DMS114 treated with DMSO at 0.1 percent for 48 hours (cell line): Measurements from ENCODE around the gene L1CAM.

Source experiments
- DNase-seq: peaks from one replicate; lab custom pipeline; 2025; ENCODE audit not compliant: unreplicated experiment; lab: John Stamatoyannopoulos, UW

L1CAM gene

GRCh38 chrX:153885968-153886903, at the start of gene L1CAM:
TSS of gene L1CAM (minus strand) at chrX:153886173. CDS start at chrX:153875836, 10,337 bp downstream.
- no peak for DNase-seq

GRCh38 chrX:153935326-153935851, 49.4 kb upstream of the L1CAM start:
- DNase-seq: no peak

- no peak for DNase-seq
These were observed 48.9 kb upstream of the L1CAM start, which contains the start of gene NAA10 for GRCh38 chrX:153934762-153935325. TSS of gene NAA10 (minus strand) at chrX:153935037. CDS start at chrX:153934904, 133 bp downstream.

GRCh38 chrX:153934148-153934761, 48.3 kb upstream of the L1CAM start:
- DNase-seq: no peak

- DNase-seq: no peak
These were observed 47.8 kb upstream of the L1CAM start for GRCh38 chrX:153933748-153934147.

GRCh38 chrX:153932220-153932915, 46.4 kb upstream of the L1CAM start:
- no peak for DNase-seq

- DNase-seq: no peak
These were observed 45.8 kb upstream of the L1CAM start for GRCh38 chrX:153931748-153932147.

- DNase-seq: no peak
These were observed 45.2 kb upstream of the L1CAM start for GRCh38 chrX:153931151-153931550.

- DNase-seq: no peak
These were observed 44.3 kb upstream of the L1CAM start for GRCh38 chrX:153930011-153930910.

GRCh38 chrX:153929576-153929975, 43.6 kb upstream of the L1CAM start:
- no peak for DNase-seq

- no peak for DNase-seq
These were observed 42.9 kb upstream of the L1CAM start for GRCh38 chrX:153928846-153929245.

GRCh38 chrX:153927922-153928760, 42.2 kb upstream of the L1CAM start:
- peak; percentile 84 for DNase-seq

GRCh38 chrX:153927672-153927921, 41.6 kb upstream of the L1CAM start:
- no peak for DNase-seq

- DNase-seq: no peak
These were observed 41.1 kb upstream of the L1CAM start for GRCh38 chrX:153926858-153927671.

GRCh38 chrX:153926552-153926857, 40.5 kb upstream of the L1CAM start:
- DNase-seq: no peak

GRCh38 chrX:153925739-153926551, 40.0 kb upstream of the L1CAM start, which contains the start of gene ARHGAP4:
TSS of gene ARHGAP4 (minus strand) at chrX:153926264. CDS start at chrX:153926202, 62 bp downstream.
- no peak for DNase-seq

- DNase-seq: no peak
These were observed 39.4 kb upstream of the L1CAM start for GRCh38 chrX:153925387-153925738.
